Uterus (tissue), 4 donors: ENCODE measurements around the gene PSAT1. TPM values are rescaled to one million over a fixed set of nuclear protein-coding genes. Genes with fewer than 3 reads are reported as not detected.

ENCODE experiments used
- DNase-seq, 2 donors: peaks; one replicate each; pipeline ENCODE4 v3.0.0-alpha.2; 2019 to 2020
- H3K27ac ChIP-seq, 2 donors: fragments of 200-600 bp; sonication (generic); 1 replicate in 1 of 2; 2 replicates in 1 of 2; pipeline ENCODE4 v1.5.1; 2016 to 2018
- H3K27me3 ChIP-seq, 2 donors: fragments of 200-600 bp; sonication (generic); one replicate each; pipeline ENCODE4 v1.5.1; 2018 to 2019; ENCODE audit warnings: control low read depth in 1 of 2
- H3K36me3 ChIP-seq, 2 donors: fragments of 200-600 bp; sonication (generic); one replicate each; pipeline ENCODE4 v1.5.1; 2019; ENCODE audit warnings: control low read depth in 1 of 2
- H3K4me1 ChIP-seq, 2 donors: fragments of 200-600 bp; sonication (generic); one replicate each; pipeline ENCODE4 v1.5.1; 2018 to 2019; ENCODE audit warnings: control low read depth in 1 of 2
- H3K4me3 ChIP-seq, 2 donors: fragments of 200-600 bp; sonication (generic); 1 replicate in 1 of 2; 2 replicates in 1 of 2; pipeline ENCODE4 v1.5.1; 2018 to 2019; ENCODE audit warnings: mild to moderate bottlenecking in 1 of 2
- H3K9me3 ChIP-seq, 2 donors: fragments of 200-600 bp; sonication (generic); one replicate each; pipeline ENCODE4 v1.5.1; 2019; ENCODE audit warnings: control low read depth in 1 of 2
- CTCF ChIP-seq, 4 experiments: fragments of 200-600 bp in 2 of 4; fragments of 450-650 bp in 2 of 4; sonication (generic) in 2 of 4; IDR thresholded peaks; one replicate each; pipeline ENCODE4 v1.5.1; 2016 to 2019; ENCODE audit warnings: antibody characterized with exemption in 4 of 4, mild to moderate bottlenecking in 2 of 4, moderate library complexity in 1 of 4
- POLR2A ChIP-seq, 2 donors: fragments of 450-650 bp; IDR thresholded peaks; one replicate each; pipeline ENCODE4 v1.6.1; 2016; ENCODE audit warnings: antibody characterized with exemption in 2 of 2, mild to moderate bottlenecking in 1 of 2, moderate library complexity in 1 of 2
- intact Hi-C: fragments of 100-400 bp; cut with DNase I; formaldehyde crosslinking; loops from one replicate; pipeline ENCODE4 v1.15.1; 2023; ENCODE audit warnings: low total_unique reads
- total RNA-seq, 4 donors: library from RNA; depleted of rRNA in 3 of 4; stranded (reverse); fragments of >200 nt in 3 of 4; gene quantifications; one replicate each; pipeline versions ENCODE4 v1.1.0 to v1.2.4, GENCODE V29; 2014 to 2023
- donor health status: DM: yes; HTN: yes; CAD: no.

PSAT1 gene
- total RNA-seq, 4 donors from 2014 or later = 0.29 to 33.3 (median 1.6) TPM; not detected in 1

- intact Hi-C loops = no loop called here
- Histone ChIP-seq H3K4me1 (no peaks in the 10 kb centered on the region), H3K4me3 (no peak overlapping the region), H3K9me3 (no peaks in the 10 kb centered on the region), H3K27ac (no peak overlapping the region), H3K36me3 (no peaks in the 10 kb centered on the region), H3K27me3 (peaks cover 3 to 28% of the 10 kb centered on the region in 2 donors)
- TF ChIP-seq POLR2A (IDR thresholded peaks at IDR 0.05) = no peak
- no peak for TF ChIP-seq CTCF (IDR thresholded peaks at IDR 0.05)
- DNase-seq = no peak
Observed at GRCh38 chr9:78303377-78304062, 6.6 kb downstream of the PSAT1 start.

GRCh38 chr9:78304357-78304756 lies 7.4 kb downstream of the PSAT1 start:
- H3K4me3 ChIP-seq = no peak overlapping the region
- H3K27me3 ChIP-seq = peaks cover 3 to 20% of the 10 kb centered on the region in 2 donors
- no peak for DNase-seq
- H3K9me3 ChIP-seq = no peaks in the 10 kb centered on the region
- no peak for TF ChIP-seq POLR2A (IDR thresholded peaks at IDR 0.05)
- TF ChIP-seq CTCF (IDR thresholded peaks at IDR 0.05) = no peak
- no peak overlapping the region for H3K27ac ChIP-seq
- intact Hi-C loops = no loop called here
- no peaks in the 10 kb centered on the region for H3K36me3 ChIP-seq
- H3K4me1 ChIP-seq = no peaks in the 10 kb centered on the region

- no peak overlapping the region for H3K27ac ChIP-seq
Observed at GRCh38 chr9:78306222-78307076, 9.5 kb downstream of the PSAT1 start.

GRCh38 chr9:78307360-78307759 lies 10.4 kb downstream of the PSAT1 start:
- Histone ChIP-seq H3K27me3 (no peaks in the 10 kb centered on the region), H3K27ac (no peak overlapping the region), H3K4me3 (no peak overlapping the region), H3K36me3 (no peaks in the 10 kb centered on the region), H3K4me1 (no peaks in the 10 kb centered on the region), H3K9me3 (no peaks in the 10 kb centered on the region)
- DNase-seq = no peak
- intact Hi-C loops = no loop called here
- TF ChIP-seq CTCF (IDR thresholded peaks at IDR 0.05) (no peak), POLR2A (IDR thresholded peaks at IDR 0.05) (no peak)

More at GRCh38 chr9:78306222-78307076, 9.5 kb downstream of the PSAT1 start:
- peaks cover 0 to under 1% of the 10 kb centered on the region in 2 donors for H3K27me3 ChIP-seq
- H3K4me1 ChIP-seq = no peaks in the 10 kb centered on the region
- TF ChIP-seq POLR2A (IDR thresholded peaks at IDR 0.05) = no peak
- no peak for TF ChIP-seq CTCF (IDR thresholded peaks at IDR 0.05)
- DNase-seq = no peak
- H3K36me3 ChIP-seq = no peaks in the 10 kb centered on the region
- intact Hi-C loops = no loop called here
- H3K4me3 ChIP-seq = no peak overlapping the region
- no peaks in the 10 kb centered on the region for H3K9me3 ChIP-seq

- no peaks in the 10 kb centered on the region for H3K4me1 ChIP-seq
- intact Hi-C loops = no loop called here
- H3K27me3 ChIP-seq = no peaks in the 10 kb centered on the region
- no peak overlapping the region for H3K27ac ChIP-seq
- no peak for DNase-seq
- TF ChIP-seq CTCF (IDR thresholded peaks at IDR 0.05) = no peak
- TF ChIP-seq POLR2A (IDR thresholded peaks at IDR 0.05) = no peak
- H3K9me3 ChIP-seq = no peaks in the 10 kb centered on the region
- no peak overlapping the region for H3K4me3 ChIP-seq
- no peaks in the 10 kb centered on the region for H3K36me3 ChIP-seq
Observed at GRCh38 chr9:78309066-78309465, 12.1 kb downstream of the PSAT1 start.
